PFSK-1 (cell line): ENCODE results near the gene SLC29A4.

ENCODE experiments used
- FOXP2 ChIP-seq: optimal IDR thresholded peaks from 2 replicates; pipeline ENCODE3; 2011; ENCODE audit warnings: borderline replicate concordance, control low read depth, inconsistent platforms; ENCODE audit not compliant: insufficient read depth; ENCODE audit errors: extremely low read length, extremely low read depth
- POLR2AphosphoS5 ChIP-seq: IDR thresholded peaks from 2 replicates; pipeline ENCODE4 v1.6.1; 2012; ENCODE audit warnings: low read depth, mild to moderate bottlenecking, control low read depth, low read length, moderate library complexity
- REST ChIP-seq, 2 experiments: IDR thresholded peaks; 2 replicates each; pipeline versions ENCODE4 v1.6.1 to v1.8.0; 2011 to 2012; ENCODE audit warnings: low read depth in 2 of 2, low read length in 2 of 2, control low read depth in 1 of 2, inconsistent platforms in 1 of 2, mild to moderate bottlenecking in 1 of 2, moderate library complexity in 1 of 2; ENCODE audit not compliant: insufficient read depth in 1 of 2
- SIN3A ChIP-seq: IDR thresholded peaks from 2 replicates; pipeline ENCODE4 v1.6.1; 2012; ENCODE audit warnings: mild to moderate bottlenecking, low read length, moderate library complexity, borderline replicate concordance; ENCODE audit not compliant: insufficient read depth
- TAF1 ChIP-seq: IDR thresholded peaks from 2 replicates; pipeline ENCODE4 v1.6.1; 2012; ENCODE audit warnings: low read length, control low read depth, borderline replicate concordance; ENCODE audit not compliant: insufficient read depth

SLC29A4 gene

GRCh38 chr7:5296611-5297226 lies 14.0 kb downstream of the SLC29A4 start:
- TF ChIP-seq SIN3A: no peak
- TF ChIP-seq FOXP2: no peak
- no peak for TF ChIP-seq POLR2AphosphoS5
- no peak for TF ChIP-seq REST (IDR thresholded peaks at IDR 0.05; ENCODE audit: insufficient read depth in 1 of 2, low read depth in 2 of 2, low read length in 2 of 2)
- TF ChIP-seq TAF1: no peak

GRCh38 chr7:5300366-5300765 lies 17.6 kb downstream of the SLC29A4 start:
- no peak for TF ChIP-seq REST (IDR thresholded peaks at IDR 0.05; ENCODE audit: insufficient read depth in 1 of 2, low read depth in 2 of 2, low read length in 2 of 2)
- TF ChIP-seq POLR2AphosphoS5: no peak
- no peak for TF ChIP-seq SIN3A
- no peak for TF ChIP-seq FOXP2
- no peak for TF ChIP-seq TAF1

GRCh38 chr7:5302577-5302976 lies 19.8 kb downstream of the SLC29A4 start:
- TF ChIP-seq POLR2AphosphoS5 (no peak), SIN3A (no peak), REST (IDR thresholded peaks at IDR 0.05; ENCODE audit: insufficient read depth in 1 of 2, low read depth in 2 of 2, low read length in 2 of 2) (no peak), TAF1 (no peak), FOXP2 (no peak)

GRCh38 chr7:5303061-5303460 lies 20.3 kb downstream of the SLC29A4 start:
- TF ChIP-seq REST (IDR thresholded peaks at IDR 0.05; ENCODE audit: insufficient read depth in 1 of 2, low read depth in 2 of 2, low read length in 2 of 2) (no peak), FOXP2 (no peak), TAF1 (no peak), POLR2AphosphoS5 (no peak), SIN3A (no peak)
